B cell (primary cell): ENCODE measurements around the gene IFNA6. TPM values are rescaled to one million over a fixed set of nuclear protein-coding genes. Genes with fewer than 3 reads are reported as not detected.

Experiments used
- ATAC-seq: fragments of 200-7000 bp; cut with Tn5 transposase; one replicate; pipeline ENCODE4 v1.10.0; 2021; ENCODE audit warnings: low read depth, mild to moderate bottlenecking, moderate number of reproducible peaks, moderate library complexity
- CTCF ChIA-PET: fragments of 350-600 bp; sonication (Branson Sonifier 250); formaldehyde crosslinking; loops from one replicate; lab custom pipeline; 2021; ENCODE audit warnings: antibody characterized with exemption, inconsistent platforms; lab: Charles Lee
- POLR2A ChIA-PET: fragments of 350-600 bp; sonication (Branson Sonifier 250); formaldehyde crosslinking; loops from one replicate; lab custom pipeline; 2021; ENCODE audit warnings: antibody characterized with exemption; lab: Charles Lee
- DNase-seq: peaks from one replicate; pipeline ENCODE4 v3.0.0; 2013
- H2AFZ ChIP-seq: 2 replicates; pipeline ENCODE4 v1.6.1; 2012; ENCODE audit warnings: mild to moderate bottlenecking, low read depth, low read length; ENCODE audit not compliant: insufficient read depth, poor library complexity, severe bottlenecking
- H3K27ac ChIP-seq, 2 donors: 1 replicate in 1 of 2; 2 replicates in 1 of 2; pipeline ENCODE4 v1.5.1; 2012 to 2013; ENCODE audit warnings: low read length in 2 of 2, mild to moderate bottlenecking in 2 of 2, moderate library complexity in 1 of 2
- H3K27me3 ChIP-seq, 4 experiments: fragments of 200-600 bp in 1 of 4; sonication (generic) in 1 of 4; replicated peaks in 1 of 4; 1 replicate in 2 of 4; 2 replicates in 2 of 4; pipeline versions ENCODE4 v1.6.1 to v1.7.0; 2013 to 2016; ENCODE audit warnings: low read length in 3 of 4, mild to moderate bottlenecking in 2 of 4, mixed read lengths in 1 of 4, moderate library complexity in 1 of 4; ENCODE audit not compliant: insufficient read depth in 4 of 4, control insufficient read depth in 3 of 4; ENCODE audit errors: control extremely low read depth in 1 of 4
- H3K36me3 ChIP-seq, 2 experiments: replicated peaks in 1 of 2; 1 replicate in 1 of 2; 2 replicates in 1 of 2; pipeline versions ENCODE4 v1.6.1 to v1.7.1; 2013; ENCODE audit warnings: low read length in 1 of 2; ENCODE audit not compliant: insufficient read depth in 2 of 2, control insufficient read depth in 1 of 2; ENCODE audit errors: control extremely low read depth in 1 of 2, extremely low read depth in 1 of 2
- H3K4me1 ChIP-seq, 2 donors: fragments of 200-600 bp in 1 of 2; sonication (generic) in 1 of 2; 1 replicate in 1 of 2; 2 replicates in 1 of 2; pipeline versions ENCODE4 v1.5.1 to v1.6.1; 2013 to 2017; ENCODE audit warnings: low read length in 2 of 2; ENCODE audit not compliant: control insufficient read depth in 2 of 2, insufficient read depth in 2 of 2
- H3K4me2 ChIP-seq: replicated peaks from 2 replicates; pipeline ENCODE3; 2012; ENCODE audit warnings: mild to moderate bottlenecking, low read depth, low read length; ENCODE audit not compliant: poor library complexity, severe bottlenecking
- H3K4me3 ChIP-seq, 5 experiments: fragments of 200-600 bp in 1 of 5; sonication (generic) in 1 of 5; 1 replicate in 3 of 5; 2 replicates in 2 of 5; pipeline versions ENCODE4 v1.5.1 to v1.7.0; 2011 to 2016; ENCODE audit warnings: low read length in 4 of 5, mild to moderate bottlenecking in 4 of 5, low read depth in 2 of 5, control low read depth in 1 of 5, moderate library complexity in 1 of 5; ENCODE audit not compliant: insufficient read depth in 1 of 5; ENCODE audit errors: control extremely low read depth in 1 of 5, extremely low read depth in 1 of 5
- H3K79me2 ChIP-seq: fragments of 200-600 bp; sonication (generic); one replicate; pipeline ENCODE4 v1.6.0; 2016; ENCODE audit warnings: low read length; ENCODE audit not compliant: control insufficient read depth, insufficient read depth
- H3K9ac ChIP-seq: fragments of 200-600 bp; sonication (generic); 2 replicates; pipeline ENCODE4 v1.6.1; 2017; ENCODE audit warnings: mild to moderate bottlenecking, low read length, moderate library complexity
- H3K9me3 ChIP-seq, 3 donors: one replicate each; pipeline versions ENCODE4 v1.6.1 to v1.7.1; 2013; ENCODE audit warnings: low read length in 2 of 3; ENCODE audit not compliant: control insufficient read depth in 2 of 3, insufficient read depth in 1 of 3; ENCODE audit errors: control extremely low read depth in 1 of 3
- H4K20me1 ChIP-seq: 2 replicates; pipeline ENCODE4 v1.6.0; 2012; ENCODE audit warnings: mild to moderate bottlenecking, low read length; ENCODE audit not compliant: insufficient read depth, control insufficient read depth, poor library complexity, severe bottlenecking
- H3K27ac Mint-ChIP-seq: one replicate; pipeline ENCODE4 v1.8.0; 2021; ENCODE audit warnings: mixed read lengths
- H3K27me3 Mint-ChIP-seq: one replicate; pipeline ENCODE4 v1.8.0; 2021; ENCODE audit warnings: mixed read lengths
- H3K4me1 Mint-ChIP-seq: one replicate; pipeline ENCODE4 v1.8.0; 2021; ENCODE audit warnings: mixed read lengths
- H3K4me3 Mint-ChIP-seq: one replicate; pipeline ENCODE4 v1.8.0; 2021; ENCODE audit warnings: mixed read lengths
- H3K9me3 Mint-ChIP-seq: one replicate; pipeline ENCODE4 v1.8.0; 2022; ENCODE audit warnings: mixed read lengths; ENCODE audit not compliant: insufficient read depth
- EZH2 ChIP-seq: IDR thresholded peaks from 2 replicates; pipeline ENCODE4 v1.6.1; 2012; ENCODE audit warnings: borderline replicate concordance, low read depth, mild to moderate bottlenecking, moderate library complexity, low read length; ENCODE audit not compliant: insufficient read depth, poor library complexity, severe bottlenecking
- WGBS: methylation state at CpG from one replicate; pipeline ENCODE4 v1.1.5; 2013; ENCODE audit warnings: missing lambda C conversion rate; ENCODE audit not compliant: insufficient coverage; 5-methylcytosine and 5-hydroxymethylcytosine counted together
- intact Hi-C: fragments of 100-400 bp; cut with micrococcal nuclease; formaldehyde crosslinking; loops from one replicate; pipeline ENCODE4 v1.10.0; 2022
- polyA plus RNA-seq: library from polyadenylated mRNA; depleted of rRNA; stranded (reverse); fragments of >200 nt; gene quantifications from 2 replicates; pipeline ENCODE4 v1.2.3, GENCODE V29; 2012
- total RNA-seq, 2 donors: library from RNA; stranded (reverse); fragments of 120-200 nt in 1 of 2; gene quantifications; 1 replicate in 1 of 2; 2 replicates in 1 of 2; pipeline versions ENCODE4 v1.2.3 to v1.2.4, GENCODE V29; 2013 to 2022
- TF ChIP-seq, protein P1 (sequence below): fragments of 200-600 bp; IDR thresholded peaks from one replicate; pipeline ENCODE4 v1.8.0; 2022; ENCODE audit warnings: antibody characterized with exemption, mild to moderate bottlenecking

The IFNA6 gene
- total and polyA plus RNA-seq, 2 donors (not counting 1 experiment from before 2014, with no cell fraction given), result not detected

DNA sequence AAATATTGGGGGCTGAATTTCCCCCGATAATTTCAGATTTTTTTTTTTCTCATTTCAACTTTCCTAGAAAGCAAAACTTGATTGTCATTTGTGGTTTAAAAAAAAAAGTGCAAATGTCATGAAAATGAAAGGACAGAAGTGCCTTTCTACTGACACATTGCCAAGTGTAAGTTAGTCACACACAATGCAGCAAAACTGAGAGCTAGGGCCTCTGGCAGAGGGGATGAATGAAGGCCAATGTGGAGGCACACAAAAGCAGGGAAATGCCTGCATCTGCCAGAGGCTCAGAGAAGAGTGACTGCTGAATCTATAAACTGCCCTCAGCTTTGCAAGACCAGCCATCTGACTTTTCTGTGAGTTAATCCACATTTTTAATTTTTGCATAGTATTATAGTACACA, 38.8 kb downstream of the IFNA6 start:
- no peak overlapping the region for H3K4me3 Mint-ChIP-seq
- no peak overlapping the region for H3K27ac Mint-ChIP-seq
- ATAC-seq (no peak), DNase-seq (no peak)
- H3K27ac ChIP-seq, result no peak overlapping the region
- TF ChIP-seq EZH2, result no peak
- TF ChIP-seq, protein P1, sequence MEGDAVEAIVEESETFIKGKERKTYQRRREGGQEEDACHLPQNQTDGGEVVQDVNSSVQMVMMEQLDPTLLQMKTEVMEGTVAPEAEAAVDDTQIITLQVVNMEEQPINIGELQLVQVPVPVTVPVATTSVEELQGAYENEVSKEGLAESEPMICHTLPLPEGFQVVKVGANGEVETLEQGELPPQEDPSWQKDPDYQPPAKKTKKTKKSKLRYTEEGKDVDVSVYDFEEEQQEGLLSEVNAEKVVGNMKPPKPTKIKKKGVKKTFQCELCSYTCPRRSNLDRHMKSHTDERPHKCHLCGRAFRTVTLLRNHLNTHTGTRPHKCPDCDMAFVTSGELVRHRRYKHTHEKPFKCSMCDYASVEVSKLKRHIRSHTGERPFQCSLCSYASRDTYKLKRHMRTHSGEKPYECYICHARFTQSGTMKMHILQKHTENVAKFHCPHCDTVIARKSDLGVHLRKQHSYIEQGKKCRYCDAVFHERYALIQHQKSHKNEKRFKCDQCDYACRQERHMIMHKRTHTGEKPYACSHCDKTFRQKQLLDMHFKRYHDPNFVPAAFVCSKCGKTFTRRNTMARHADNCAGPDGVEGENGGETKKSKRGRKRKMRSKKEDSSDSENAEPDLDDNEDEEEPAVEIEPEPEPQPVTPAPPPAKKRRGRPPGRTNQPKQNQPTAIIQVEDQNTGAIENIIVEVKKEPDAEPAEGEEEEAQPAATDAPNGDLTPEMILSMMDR, result no peak
- no peak overlapping the region for H3K4me3 ChIP-seq
- no peaks in the 10 kb centered on the region for H3K79me2 ChIP-seq
- H3K27me3 ChIP-seq, result peaks cover 0 to 2% (median 0%) of the 10 kb centered on the region in 4 experiments
- H3K9me3 Mint-ChIP-seq, result no peaks in the 10 kb centered on the region
- CTCF ChIA-PET, result no interaction called here
- no peaks in the 10 kb centered on the region for H3K36me3 ChIP-seq
- no CpG with 5 or more reads among the region's 1 CpG for WGBS
- no peaks in the 10 kb centered on the region for H3K4me1 Mint-ChIP-seq
- no peak overlapping the region for H3K9ac ChIP-seq
- peaks cover 30% of the 10 kb centered on the region for H3K27me3 Mint-ChIP-seq
- intact Hi-C loops, result no loop called here
- no peaks in the 10 kb centered on the region for H3K4me1 ChIP-seq
- H2AFZ ChIP-seq, result no peak overlapping the region
- no peaks in the 10 kb centered on the region for H3K9me3 ChIP-seq
- POLR2A ChIA-PET, result no interaction called here
- no peak overlapping the region for H3K4me2 ChIP-seq
- H4K20me1 ChIP-seq, result no peaks in the 10 kb centered on the region

DNA sequence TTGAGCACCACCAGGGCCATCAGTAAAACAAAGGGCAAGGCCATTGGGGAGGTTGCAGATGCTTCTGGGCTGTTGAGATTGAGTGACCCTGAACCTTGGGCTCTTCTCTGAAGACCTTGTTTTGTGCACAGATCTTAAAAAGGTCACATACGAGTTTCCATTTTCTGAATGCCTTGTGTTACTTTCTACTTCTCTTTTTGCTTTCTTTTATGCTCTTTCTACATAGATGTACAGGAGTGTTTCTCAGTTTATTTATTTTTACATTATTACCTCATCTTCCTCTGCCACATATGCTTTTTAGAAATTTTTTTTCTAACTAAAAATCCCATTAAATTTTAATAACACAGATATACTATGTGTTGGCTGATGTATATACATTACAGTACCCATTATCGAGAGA, 45.5 kb downstream of the IFNA6 start, which contains the start of gene IFNA5:
IFNA5 (minus strand) TSS at position 101 of the 400 bp plus-strand sequence; CDS start at position 44, 57 bp downstream.
- no peak within 1 kb of the TSS for H3K27ac Mint-ChIP-seq
- ChIA-PET POLR2A (no interaction called here), CTCF (interaction anchor here (1.0 kb wide), 1 partner anchor 13 kb away, joined by 3 read pairs; no protein-coding TSS in a partner anchor)
- TF ChIP-seq EZH2, result no peak
- TF ChIP-seq, protein P1, result no peak
- Histone ChIP-seq H3K27ac (no peak within 1 kb of the TSS), H3K79me2 (no peaks in the 10 kb centered on the region), H3K4me2 (no peak within 1 kb of the TSS), H3K27me3 (peaks cover 0 to 15% (median 3%) of the 10 kb centered on the region in 4 experiments), H3K9me3 (no peaks in the 10 kb centered on the region), H4K20me1 (no peaks in the 10 kb centered on the region), H3K36me3 (no peaks in the 10 kb centered on the region), H3K4me1 (no peaks in the 10 kb centered on the region), H3K9ac (no peak within 1 kb of the TSS), H3K4me3 (no peak within 1 kb of the TSS), H2AFZ (no peak within 1 kb of the TSS)
- no peaks in the 10 kb centered on the region for H3K9me3 Mint-ChIP-seq
- WGBS, result no CpG with 5 or more reads among the region's 2 CpGs
- H3K4me3 Mint-ChIP-seq, result no peak within 1 kb of the TSS
- H3K27me3 Mint-ChIP-seq, result peaks cover 54% of the 10 kb centered on the region
- no peaks in the 10 kb centered on the region for H3K4me1 Mint-ChIP-seq
- DNase-seq (no peak), ATAC-seq (no peak)
- intact Hi-C loops, result no loop called here

Other genes starting within 250 kb of the IFNA6 start
- not detected in 2 replicates for gene IFNW1, start 209.1 kb downstream of the IFNA6 start, total RNA-seq
- gene IFNW1, start 209.1 kb downstream of the IFNA6 start, polyA plus RNA-seq, result not detected in 2 replicates
- gene IFNA21, start 184.2 kb downstream of the IFNA6 start, total RNA-seq, result not detected in 2 replicates
- gene IFNA21, start 184.2 kb downstream of the IFNA6 start, polyA plus RNA-seq, result not detected in 2 replicates
- gene IFNA4, start 163.3 kb downstream of the IFNA6 start, total RNA-seq, result not detected in 2 replicates
- not detected in 2 replicates for gene IFNA4, start 163.3 kb downstream of the IFNA6 start, polyA plus RNA-seq
- not detected in 2 replicates for gene IFNA7, start 148.7 kb downstream of the IFNA6 start, total RNA-seq
- gene IFNA7, start 148.7 kb downstream of the IFNA6 start, polyA plus RNA-seq, result not detected in 2 replicates
- gene IFNA10, start 143.7 kb downstream of the IFNA6 start, total RNA-seq, result not detected in 2 replicates
- not detected in 2 replicates for gene IFNA10, start 143.7 kb downstream of the IFNA6 start, polyA plus RNA-seq
- not detected in 2 replicates for gene IFNA16, start 133.6 kb downstream of the IFNA6 start, total RNA-seq
- gene IFNA16, start 133.6 kb downstream of the IFNA6 start, polyA plus RNA-seq, result not detected in 2 replicates
- gene IFNA17, start 122.7 kb downstream of the IFNA6 start, total RNA-seq, result not detected in 2 replicates
- not detected in 2 replicates for gene IFNA17, start 122.7 kb downstream of the IFNA6 start, polyA plus RNA-seq
- gene IFNA14, start 110.9 kb downstream of the IFNA6 start, total RNA-seq, result not detected in 2 replicates
- not detected in 2 replicates for gene IFNA14, start 110.9 kb downstream of the IFNA6 start, polyA plus RNA-seq
- not detected in 2 replicates for gene IFNA5, start 45.6 kb downstream of the IFNA6 start, total RNA-seq
- gene IFNA5, start 45.6 kb downstream of the IFNA6 start, polyA plus RNA-seq, result not detected in 2 replicates
- 17.5 and 17.6 TPM in 2 replicates for gene KLHL9, start 15.5 kb downstream of the IFNA6 start, total RNA-seq
- gene KLHL9, start 15.5 kb downstream of the IFNA6 start, polyA plus RNA-seq, result 4.3 and 4.8 TPM in 2 replicates
- gene IFNA13, start 17.2 kb upstream of the IFNA6 start, total RNA-seq, result not detected in 2 replicates
- gene IFNA13, start 17.2 kb upstream of the IFNA6 start, polyA plus RNA-seq, result not detected in 2 replicates
- not detected in 2 replicates for gene IFNA2, start 34.5 kb upstream of the IFNA6 start, total RNA-seq
- gene IFNA2, start 34.5 kb upstream of the IFNA6 start, polyA plus RNA-seq, result not detected in 2 replicates
- not detected in 2 replicates for gene IFNA8, start 58.2 kb upstream of the IFNA6 start, total RNA-seq
- gene IFNA8, start 58.2 kb upstream of the IFNA6 start, polyA plus RNA-seq, result not detected in 2 replicates
- gene IFNA1, start 89.6 kb upstream of the IFNA6 start, total RNA-seq, result not detected in 2 replicates
- gene IFNA1, start 89.6 kb upstream of the IFNA6 start, polyA plus RNA-seq, result not detected in 2 replicates
- not detected in 2 replicates for gene IFNE, start 131.4 kb upstream of the IFNA6 start, total RNA-seq
- gene IFNE, start 131.4 kb upstream of the IFNA6 start, polyA plus RNA-seq, result not detected in 2 replicates